HCT116 (cell line): ENCODE data around the gene ACO2. TPM values are rescaled to one million over a fixed set of nuclear protein-coding genes. Genes with fewer than 3 reads are reported as not detected.
"Not testable (repeated sequence)": the region's sequence is repeated elsewhere in the genome, so short reads cannot be mapped to it uniquely, and the experiment has no call there.

Experiments
- ATAC-seq: fragments of 200-7000 bp; cut with Tn5 transposase; 2 replicates; pipeline ENCODE4 v1.9.1; 2020; ENCODE audit warnings: mild to moderate bottlenecking, moderate library complexity
- BruUV-seq: library from RNA; stranded (reverse); fragments of 400-500 nt; replicated peaks from 2 replicates; lab custom pipeline; 2021; lab: Mats Ljungman, UMichigan
- CTCF ChIA-PET: fragments of 300-600 bp; sonication (Branson Sonifier 250); formaldehyde crosslinking; loops from one replicate; lab custom pipeline; 2021; ENCODE audit warnings: antibody characterized with exemption; lab: Charles Lee
- POLR2A ChIA-PET: fragments of 300-600, 350-600 bp; sonication (Branson Sonifier 250); formaldehyde crosslinking; loops from one replicate; lab custom pipeline; 2021; ENCODE audit warnings: antibody characterized with exemption; lab: Charles Lee
- RAD21 ChIA-PET, 2 experiments: fragments of 300-600 bp; sonication (Branson Sonifier 250); formaldehyde crosslinking; loops; one replicate each; lab custom pipeline; 2023; ENCODE audit warnings: low total read pairs in 2 of 2; ENCODE audit not compliant: uncharacterized antibody in 2 of 2, unreplicated experiment in 2 of 2, low non-redundant PET in 1 of 2; lab: Charles Lee
- DNase-seq: peaks from one replicate; pipeline ENCODE4 v3.0.0-alpha.2; 2010; ENCODE audit warnings: low read depth, low spot score
- H2AFZ ChIP-seq: fragments of 200-600 bp; shearing (Covaris generic), sonication (generic); 2 replicates; pipeline ENCODE4 v1.6.1; 2017; ENCODE audit warnings: low read depth, mixed run types, mixed read lengths, antibody characterized with exemption, low read length; ENCODE audit not compliant: poor library complexity, severe bottlenecking
- H3K27ac ChIP-seq: 2 replicates; pipeline ENCODE4 v1.5.1; 2012; ENCODE audit warnings: low read depth, low read length
- H3K27me3 ChIP-seq: fragments of 200-600 bp; sonication (generic); 2 replicates; pipeline ENCODE4 v1.6.1; 2016; ENCODE audit warnings: mixed run types, low read length, mixed read lengths; ENCODE audit not compliant: insufficient read depth
- H3K36me3 ChIP-seq, 2 experiments: fragments of 200-500 bp in 1 of 2; fragments of 200-600 bp in 1 of 2; sonication (Bioruptor generic) in 1 of 2; sonication (generic) in 1 of 2; 2 replicates each; pipeline versions ENCODE4 v1.5.1 to v1.6.1; 2014 to 2016; ENCODE audit warnings: low read length in 2 of 2, inconsistent platforms in 1 of 2, mixed read lengths in 1 of 2, mixed run types in 1 of 2; ENCODE audit not compliant: insufficient read depth in 2 of 2, control insufficient read depth in 1 of 2
- H3K4me1 ChIP-seq, 2 experiments: fragments of 200-600 bp in 1 of 2; sonication (generic) in 1 of 2; 2 replicates each; pipeline versions ENCODE4 v1.5.1 to v1.6.1; 2012 to 2017; ENCODE audit warnings: low read length in 2 of 2, inconsistent platforms in 1 of 2, mild to moderate bottlenecking in 1 of 2, mixed read lengths in 1 of 2, mixed run types in 1 of 2, moderate library complexity in 1 of 2; ENCODE audit not compliant: insufficient read depth in 2 of 2, control insufficient read depth in 1 of 2
- H3K4me2 ChIP-seq: fragments of 200-600 bp; sonication (generic); 2 replicates; pipeline ENCODE4 v1.6.1; 2017; ENCODE audit warnings: mixed run types, low read length, mixed read lengths
- H3K4me3 ChIP-seq, 2 experiments: fragments of 200-600 bp in 1 of 2; sonication (generic) in 1 of 2; replicated peaks in 1 of 2; 2 replicates each; pipeline ENCODE4 v1.5.1; 2011 to 2016; ENCODE audit warnings: low read length in 2 of 2, control low read depth in 1 of 2, low read depth in 1 of 2, mild to moderate bottlenecking in 1 of 2, mixed read lengths in 1 of 2, mixed run types in 1 of 2
- H3K79me2 ChIP-seq: fragments of 200-600 bp; sonication (generic); 2 replicates; pipeline ENCODE4 v1.6.1; 2017; ENCODE audit warnings: mild to moderate bottlenecking, mixed run types, low read length, moderate library complexity, mixed read lengths; ENCODE audit not compliant: insufficient read depth
- H3K9ac ChIP-seq: fragments of 200-600 bp; sonication (generic); 2 replicates; pipeline ENCODE4 v1.6.1; 2016; ENCODE audit warnings: low read length, mixed read lengths
- H3K9me2 ChIP-seq: fragments of 200-600 bp; sonication (generic), shearing (Covaris generic); 2 replicates; pipeline ENCODE4 v1.6.1; 2017; ENCODE audit warnings: mixed run types, mild to moderate bottlenecking, moderate library complexity; ENCODE audit not compliant: insufficient read depth
- H3K9me3 ChIP-seq, 2 experiments: fragments of 200-500 bp in 1 of 2; fragments of 200-600 bp in 1 of 2; sonication (Bioruptor generic) in 1 of 2; sonication (generic) in 1 of 2; 2 replicates each; pipeline ENCODE4 v1.6.1; 2014 to 2017; ENCODE audit warnings: low read length in 2 of 2, mixed read lengths in 2 of 2, inconsistent platforms in 1 of 2, low read depth in 1 of 2, mild to moderate bottlenecking in 1 of 2, mixed run types in 1 of 2, moderate library complexity in 1 of 2; ENCODE audit not compliant: control insufficient read depth in 1 of 2, insufficient read depth in 1 of 2
- H4K20me1 ChIP-seq: fragments of 200-600 bp; sonication (generic), shearing (Covaris generic); 2 replicates; pipeline ENCODE4 v1.6.1; 2017; ENCODE audit warnings: mixed run types, mild to moderate bottlenecking, moderate library complexity; ENCODE audit not compliant: insufficient read depth
- EZH2 ChIP-seq: fragments of 200-600 bp; sonication (generic); IDR thresholded peaks from 2 replicates; pipeline ENCODE4 v1.6.1; 2017; ENCODE audit warnings: antibody characterized with exemption, mixed run types
- POLR2AphosphoS5 ChIP-seq: IDR thresholded peaks from 2 replicates; pipeline ENCODE4 v1.6.1; 2011; ENCODE audit warnings: mild to moderate bottlenecking, low read depth, low read length, moderate library complexity
- TCF7L2 ChIP-seq: IDR thresholded peaks from 2 replicates; pipeline ENCODE4 v1.7.0; 2011; ENCODE audit warnings: borderline replicate concordance, inconsistent platforms; ENCODE audit not compliant: insufficient read depth, insufficient read length; ENCODE audit errors: extremely low read depth
- ZFX ChIP-seq: fragments of 450-650 bp; IDR thresholded peaks from 2 replicates; pipeline ENCODE4 v1.6.1; 2017
- intact Hi-C: fragments of 100-400 bp; cut with micrococcal nuclease; formaldehyde crosslinking; loops from 2 replicates; pipeline ENCODE4 v1.10.0; 2022
- total RNA-seq: library from RNA; stranded (reverse); gene quantifications from one replicate; pipeline ENCODE4 v1.2.1, GENCODE V29; 2021; ENCODE audit not compliant: unreplicated experiment
- TF ChIP-seq, protein P1 (sequence below): IDR thresholded peaks from 2 replicates; pipeline ENCODE4 v1.6.1; 2011; ENCODE audit warnings: mild to moderate bottlenecking, low read length, moderate library complexity; ENCODE audit not compliant: insufficient replicate concordance; ENCODE audit errors: extremely low read depth

Gene ACO2
- total RNA-seq, 1 experiment from 2014 or later, result 108 TPM

DNA sequence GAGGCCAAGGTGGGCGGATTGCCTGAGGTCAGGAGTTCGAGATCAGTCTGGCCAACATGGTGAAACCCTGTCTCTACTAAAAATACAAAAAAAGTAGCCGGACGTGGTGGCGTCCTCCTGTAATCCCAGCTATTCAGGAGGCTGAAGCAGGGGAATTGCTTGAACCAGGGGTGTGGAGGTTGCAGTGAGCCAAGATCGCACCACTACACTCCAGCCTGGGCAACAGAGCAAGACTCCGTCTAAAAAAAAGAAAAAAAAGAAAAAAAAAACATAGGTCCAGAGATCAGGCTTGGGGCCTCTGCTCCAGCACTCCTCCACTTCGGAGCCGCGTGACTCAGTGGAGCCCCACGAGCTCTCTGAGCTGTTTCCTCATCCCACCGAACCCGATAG lies 89.3 kb downstream of the ACO2 start:
- H3K9me3 ChIP-seq, H3K27ac ChIP-seq, H3K79me2 ChIP-seq, RAD21 ChIA-PET, POLR2A ChIA-PET, H3K4me3 ChIP-seq, H3K9me2 ChIP-seq, CTCF ChIA-PET, H2AFZ ChIP-seq, H3K4me2 ChIP-seq, ATAC-seq, H4K20me1 ChIP-seq, intact Hi-C loops, DNase-seq, H3K27me3 ChIP-seq, H3K36me3 ChIP-seq, H3K9ac ChIP-seq, BruUV-seq: not testable (repeated sequence)
- peaks cover 16 to 45% of the 10 kb centered on the region in 2 experiments; a peak in 3 of 4 replicates for H3K4me1 ChIP-seq

- Histone ChIP-seq H3K4me1 (peaks cover 28 to 54% of the 10 kb centered on the region in 2 experiments), H3K4me2 (no peak overlapping the region), H3K9ac (no peak overlapping the region), H3K27me3 (no peaks in the 10 kb centered on the region), H2AFZ (no peak overlapping the region), H3K79me2 (no peaks in the 10 kb centered on the region), H3K4me3 (no peak overlapping the region), H3K36me3 (no peaks in the 10 kb centered on the region), H3K9me2 (no peaks in the 10 kb centered on the region), H4K20me1 (no peaks in the 10 kb centered on the region), H3K27ac (no peak overlapping the region), H3K9me3 (no peaks in the 10 kb centered on the region)
- ChIA-PET CTCF (no interaction called here), RAD21 (no interaction called here), POLR2A (no interaction called here)
- BruUV-seq, result no TSS peak
- DNase-seq (no peak), ATAC-seq (no peak)
- intact Hi-C loops, result no loop called here
- TF ChIP-seq, protein P1, sequence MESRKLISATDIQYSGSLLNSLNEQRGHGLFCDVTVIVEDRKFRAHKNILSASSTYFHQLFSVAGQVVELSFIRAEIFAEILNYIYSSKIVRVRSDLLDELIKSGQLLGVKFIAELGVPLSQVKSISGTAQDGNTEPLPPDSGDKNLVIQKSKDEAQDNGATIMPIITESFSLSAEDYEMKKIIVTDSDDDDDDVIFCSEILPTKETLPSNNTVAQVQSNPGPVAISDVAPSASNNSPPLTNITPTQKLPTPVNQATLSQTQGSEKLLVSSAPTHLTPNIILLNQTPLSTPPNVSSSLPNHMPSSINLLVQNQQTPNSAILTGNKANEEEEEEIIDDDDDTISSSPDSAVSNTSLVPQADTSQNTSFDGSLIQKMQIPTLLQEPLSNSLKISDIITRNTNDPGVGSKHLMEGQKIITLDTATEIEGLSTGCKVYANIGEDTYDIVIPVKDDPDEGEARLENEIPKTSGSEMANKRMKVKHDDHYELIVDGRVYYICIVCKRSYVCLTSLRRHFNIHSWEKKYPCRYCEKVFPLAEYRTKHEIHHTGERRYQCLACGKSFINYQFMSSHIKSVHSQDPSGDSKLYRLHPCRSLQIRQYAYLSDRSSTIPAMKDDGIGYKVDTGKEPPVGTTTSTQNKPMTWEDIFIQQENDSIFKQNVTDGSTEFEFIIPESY, result no peak
- TF ChIP-seq POLR2AphosphoS5 (no peak), ZFX (no peak), EZH2 (no peak), TCF7L2 (no peak)
Measured at GRCh38 chr22:41560095-41560471, 91.2 kb downstream of the ACO2 start.
